ENCODE results near the gene CSTPP1.

- no peak for TF ChIP-seq CTCF (conservative IDR thresholded peaks at IDR 0.05 in 1 of 2, IDR thresholded peaks at IDR 0.05 in 1 of 2; ENCODE audit: low read depth in 1 of 2, low read length in 2 of 2)
- TF ChIP-seq EZH2 (IDR thresholded peaks at IDR 0.05; ENCODE audit: low read length, missing control alignments) = no peak
Observed at GRCh38 chr11:47158242-47158641, 221.7 kb downstream of the CSTPP1 start.
